GM12878 (cell line): ENCODE results near the gene PCDH1.

Source experiments
- CREM ChIP-seq: IDR thresholded peaks from 2 replicates; pipeline ENCODE4 v1.6.1; 2014; ENCODE audit warnings: antibody characterized with exemption, low read depth
- CTCF ChIP-seq, 3 experiments: IDR thresholded peaks in 2 of 3; conservative IDR thresholded peaks in 1 of 3; 2 replicates each; pipeline ENCODE4 v1.5.1; 2011; ENCODE audit warnings: low read depth in 3 of 3, low read length in 3 of 3, mild to moderate bottlenecking in 3 of 3, control low read depth in 2 of 3, moderate library complexity in 2 of 3, inconsistent platforms in 1 of 3, mixed read lengths in 1 of 3; ENCODE audit not compliant: control insufficient read depth in 2 of 3, insufficient read depth in 1 of 3; ENCODE audit errors: extremely low read depth in 1 of 3
- EP300 ChIP-seq, 2 experiments: fragments of 150-350 bp in 1 of 2; IDR thresholded peaks; 2 replicates each; pipeline ENCODE4 v1.6.1; 2011 to 2012; ENCODE audit warnings: low read depth in 2 of 2, low read length in 2 of 2, borderline replicate concordance in 1 of 2, improper control_type of control experiment in 1 of 2, inconsistent platforms in 1 of 2; ENCODE audit not compliant: control insufficient read depth in 1 of 2
- EZH2 ChIP-seq: IDR thresholded peaks from 2 replicates; pipeline ENCODE4 v1.6.1; 2012; ENCODE audit warnings: low read depth, mild to moderate bottlenecking, control low read depth, inconsistent platforms, low read length, borderline replicate concordance; ENCODE audit not compliant: control insufficient read depth
- MAX ChIP-seq: IDR thresholded peaks from 2 replicates; pipeline ENCODE4 v1.6.1; 2012; ENCODE audit warnings: low read depth, low read length, improper control_type of control experiment
- MYC ChIP-seq: IDR thresholded peaks from 2 replicates; pipeline ENCODE4 v1.6.1; 2011; ENCODE audit warnings: mild to moderate bottlenecking, low read length, moderate library complexity, inconsistent platforms; ENCODE audit not compliant: insufficient read depth, insufficient replicate concordance, insufficient read length, severe bottlenecking
- NFIC ChIP-seq: IDR thresholded peaks from 2 replicates; pipeline ENCODE4 v1.6.1; 2012; ENCODE audit warnings: low read depth, mild to moderate bottlenecking, inconsistent platforms, low read length, moderate library complexity
- PAX8 ChIP-seq: fragments of 450-650 bp; IDR thresholded peaks from 2 replicates; pipeline ENCODE4 v1.6.1; 2017; ENCODE audit warnings: mild to moderate bottlenecking, moderate library complexity
- POLR2AphosphoS5 ChIP-seq: IDR thresholded peaks from 2 replicates; pipeline ENCODE4 v1.6.1; 2011; ENCODE audit warnings: mild to moderate bottlenecking, low read length, inconsistent platforms
- RFX5 ChIP-seq: IDR thresholded peaks from 2 replicates; pipeline ENCODE4 v1.6.1; 2011; ENCODE audit warnings: low read depth, low read length, improper control_type of control experiment
- TAF1 ChIP-seq: IDR thresholded peaks from 2 replicates; pipeline ENCODE4 v1.6.1; 2011; ENCODE audit warnings: mild to moderate bottlenecking, low read depth, low read length, borderline replicate concordance
- TCF12 ChIP-seq: IDR thresholded peaks from 2 replicates; pipeline ENCODE4 v1.6.1; 2011; ENCODE audit warnings: low read depth, mild to moderate bottlenecking, low read length
- TCF7 ChIP-seq: IDR thresholded peaks from 2 replicates; pipeline ENCODE4 v1.6.1; 2014; ENCODE audit warnings: antibody characterized with exemption, borderline replicate concordance
- USF2 ChIP-seq: IDR thresholded peaks from 2 replicates; pipeline ENCODE4 v1.6.1; 2011; ENCODE audit warnings: low read depth, low read length, improper control_type of control experiment, borderline replicate concordance

DNA sequence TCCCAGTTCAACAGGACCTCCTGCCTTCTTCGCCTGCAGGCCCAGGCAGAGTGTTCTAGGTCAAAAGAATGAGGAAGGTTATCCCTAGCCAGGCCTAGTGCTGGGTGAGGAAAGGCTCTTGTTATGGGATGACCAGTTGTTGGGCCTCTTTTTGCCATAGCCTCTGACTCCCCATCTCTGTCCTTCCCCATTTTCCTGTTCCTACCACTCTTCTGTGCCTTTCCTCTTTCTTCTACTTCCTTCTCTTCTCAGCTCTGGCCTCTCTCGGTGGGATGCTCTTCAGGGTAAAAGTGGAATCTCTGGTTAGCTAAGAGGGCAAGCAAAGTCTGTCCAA lies 1.2 kb upstream of the PCDH1 start:
- no peak for TF ChIP-seq CREM
- no peak for TF ChIP-seq TCF7
- TF ChIP-seq EP300 (IDR thresholded peaks at IDR 0.05; ENCODE audit: borderline replicate concordance in 1 of 2, control insufficient read depth in 1 of 2, low read depth in 2 of 2, low read length in 2 of 2): no peak
- TF ChIP-seq POLR2AphosphoS5: no peak
- TF ChIP-seq PAX8: no peak
- TF ChIP-seq MYC: no peak
- no peak for TF ChIP-seq RFX5
- TF ChIP-seq TAF1: no peak
- TF ChIP-seq CTCF (IDR thresholded peaks at IDR 0.05 in 2 of 3, conservative IDR thresholded peaks at IDR 0.05 in 1 of 3; ENCODE audit: control insufficient read depth in 2 of 3, extremely low read depth in 1 of 3, insufficient read depth in 1 of 3, low read depth in 3 of 3, low read length in 3 of 3): no peak
- TF ChIP-seq EZH2: no peak
- no peak for TF ChIP-seq TCF12
- TF ChIP-seq NFIC: no peak
- TF ChIP-seq USF2: no peak
- TF ChIP-seq MAX: no peak
